ENCODE results near the gene CLCN2.

CLCN2 gene

GRCh38 chr3:184380627-184381260 is 19.3 kb upstream of the CLCN2 start:
- no peak for DNase-seq (ENCODE audit: low spot score)

GRCh38 chr3:184380185-184380626 is 18.8 kb upstream of the CLCN2 start:
- DNase-seq (ENCODE audit: low spot score) = no peak

- no peak for DNase-seq (ENCODE audit: low spot score)
Observed at GRCh38 chr3:184379358-184380184, 18.2 kb upstream of the CLCN2 start, which contains the start of gene CHRD. CHRD (plus strand) TSS chr3:184380054; CDS start chr3:184380319, 265 bp downstream.

- DNase-seq (ENCODE audit: low spot score) = no peak
Observed at GRCh38 chr3:184378651-184379357, 17.4 kb upstream of the CLCN2 start.

- DNase-seq (ENCODE audit: low spot score) = no peak
Observed at GRCh38 chr3:184377882-184378445, 16.6 kb upstream of the CLCN2 start, which contains the start of gene THPO. THPO (minus strand) TSS chr3:184378207; CDS start chr3:184376259, 1,948 bp downstream.

GRCh38 chr3:184377374-184377773 is 16.0 kb upstream of the CLCN2 start:
- DNase-seq (ENCODE audit: low spot score) = no peak

- DNase-seq (ENCODE audit: low spot score) = no peak
Observed at GRCh38 chr3:184375747-184376461, 14.5 kb upstream of the CLCN2 start.

- no peak for DNase-seq (ENCODE audit: low spot score)
Observed at GRCh38 chr3:184373422-184373821, 12.0 kb upstream of the CLCN2 start.

- no peak for DNase-seq (ENCODE audit: low spot score)
Observed at GRCh38 chr3:184372911-184373310, 11.5 kb upstream of the CLCN2 start.

GRCh38 chr3:184372296-184372821 is 11.0 kb upstream of the CLCN2 start:
- no peak for DNase-seq (ENCODE audit: low spot score)

- DNase-seq (ENCODE audit: low spot score) = peak; percentile 90
Observed at GRCh38 chr3:184371570-184372018, 10.2 kb upstream of the CLCN2 start.

- DNase-seq (ENCODE audit: low spot score) = peak; percentile 51
Observed at GRCh38 chr3:184368586-184369183, 7.3 kb upstream of the CLCN2 start.

- no peak for DNase-seq (ENCODE audit: low spot score)
Observed at GRCh38 chr3:184368116-184368515, 6.7 kb upstream of the CLCN2 start.

GRCh38 chr3:184366619-184367289 is 5.3 kb upstream of the CLCN2 start:
- no peak for DNase-seq (ENCODE audit: low spot score)

- peak; percentile 94 for DNase-seq (ENCODE audit: low spot score)
Observed at GRCh38 chr3:184362668-184363546, 1.5 kb upstream of the CLCN2 start.

GRCh38 chr3:184361932-184362667 is 695 bp upstream of the CLCN2 start:
- DNase-seq (ENCODE audit: low spot score) = peak; percentile 76

GRCh38 chr3:184360929-184361531 is 375 bp downstream of the CLCN2 start:
- DNase-seq (ENCODE audit: low spot score) = no peak
